ENCODE data around the gene GSE1. TPM values are rescaled to one million over a fixed set of nuclear protein-coding genes. Genes with fewer than 3 reads are reported as not detected.

GSE1 gene
- total RNA-seq, 4 donors from 2014 or later: 45.1 to 89.3 (median 71.3) TPM

- Histone ChIP-seq H3K27ac (no peak overlapping the region), H3K36me3 (no peaks in the 10 kb centered on the region), H3K9me3 (no peaks in the 10 kb centered on the region), H3K4me3 (no peak overlapping the region), H3K4me1 (peaks cover 0 to 10% of the 10 kb centered on the region in 2 donors), H3K27me3 (no peaks in the 10 kb centered on the region)
- DNase-seq: no peak
- in situ Hi-C loops (cut with MboI; ENCODE audit: low sequenced_read_pairs in 4 of 4): no loop called here
- TF ChIP-seq CTCF (IDR thresholded peaks at IDR 0.05 in 4 of 5, conservative IDR thresholded peaks at IDR 0.05 in 1 of 5) (no peak), POLR2A (IDR thresholded peaks at IDR 0.05) (no peak)
- no peak for ATAC-seq
- intact Hi-C loops (cut with DNase I; ENCODE audit: low total_unique reads): no loop called here
Observed at GRCh38 chr16:85595812-85596502, 17.2 kb upstream of the GSE1 start.

GRCh38 chr16:85598141-85598540, 15.0 kb upstream of the GSE1 start:
- H3K27me3 ChIP-seq: no peaks in the 10 kb centered on the region
- H3K4me1 ChIP-seq: peaks cover 6 to 19% of the 10 kb centered on the region in 2 donors
- no peak overlapping the region for H3K4me3 ChIP-seq
- H3K9me3 ChIP-seq: no peaks in the 10 kb centered on the region
- no peak overlapping the region for H3K27ac ChIP-seq
- intact Hi-C loops (cut with DNase I; ENCODE audit: low total_unique reads): no loop called here
- in situ Hi-C loops (cut with MboI; ENCODE audit: low sequenced_read_pairs in 4 of 4): no loop called here
- no peaks in the 10 kb centered on the region for H3K36me3 ChIP-seq
- no peak for TF ChIP-seq POLR2A (IDR thresholded peaks at IDR 0.05)
- TF ChIP-seq CTCF (IDR thresholded peaks at IDR 0.05 in 4 of 5, conservative IDR thresholded peaks at IDR 0.05 in 1 of 5): no peak
- DNase-seq: no peak
- no peak for ATAC-seq

- no peak for ATAC-seq
Observed at GRCh38 chr16:85600078-85600477, 13.0 kb upstream of the GSE1 start.

GRCh38 chr16:85600530-85601271, 12.4 kb upstream of the GSE1 start:
- in situ Hi-C loops (cut with MboI; ENCODE audit: low sequenced_read_pairs in 4 of 4): loop anchor here in 3 of 4 donors (10.0 kb wide), 1 partner anchor 186 kb away; no protein-coding TSS in a partner anchor
- DNase-seq: no peak
- H3K9me3 ChIP-seq: no peaks in the 10 kb centered on the region
- H3K27ac ChIP-seq: no peak overlapping the region
- no peaks in the 10 kb centered on the region for H3K36me3 ChIP-seq
- no peak overlapping the region for H3K4me3 ChIP-seq
- TF ChIP-seq POLR2A (IDR thresholded peaks at IDR 0.05) (no peak), CTCF (IDR thresholded peaks at IDR 0.05 in 4 of 5, conservative IDR thresholded peaks at IDR 0.05 in 1 of 5) (no peak)
- intact Hi-C loops (cut with DNase I; ENCODE audit: low total_unique reads): no loop called here
- no peak for ATAC-seq
- peaks cover 7 to 19% of the 10 kb centered on the region in 2 donors for H3K4me1 ChIP-seq
- H3K27me3 ChIP-seq: no peaks in the 10 kb centered on the region

More at GRCh38 chr16:85600078-85600477, 13.0 kb upstream of the GSE1 start:
- DNase-seq: no peak
- no peaks in the 10 kb centered on the region for H3K9me3 ChIP-seq
- peaks cover 7 to 19% of the 10 kb centered on the region in 2 donors for H3K4me1 ChIP-seq
- in situ Hi-C loops (cut with MboI; ENCODE audit: low sequenced_read_pairs in 4 of 4) (loop anchor here in 3 of 4 donors (10.0 kb wide), 1 partner anchor 185 kb away; no protein-coding TSS in a partner anchor), intact Hi-C loops (cut with DNase I; ENCODE audit: low total_unique reads) (no loop called here)
- TF ChIP-seq CTCF (IDR thresholded peaks at IDR 0.05 in 4 of 5, conservative IDR thresholded peaks at IDR 0.05 in 1 of 5): no peak
- TF ChIP-seq POLR2A (IDR thresholded peaks at IDR 0.05): no peak
- H3K27ac ChIP-seq: no peak overlapping the region
- H3K4me3 ChIP-seq: no peak overlapping the region
- no peaks in the 10 kb centered on the region for H3K36me3 ChIP-seq
- no peaks in the 10 kb centered on the region for H3K27me3 ChIP-seq

Measured in gastrocnemius medialis (tissue), 4 donors.